SK-N-MC (cell line): Measurements from ENCODE around the gene TUBB4B.
A peak's percentile ranks its signal among the peaks of the same experiment; 100 is the strongest.

Experiments used
- DNase-seq: peaks from one replicate; pipeline ENCODE4 v3.0.0-alpha.2; 2011; ENCODE audit warnings: low read depth, low spot score
- H3K27ac ChIP-seq: fragments of 200-600 bp; sonication (generic); 2 replicates; pipeline ENCODE4 v1.5.1; 2016; ENCODE audit warnings: mixed run types
- H3K36me3 ChIP-seq: fragments of 200-600 bp; sonication (generic); 2 replicates; pipeline ENCODE4 v1.6.1; 2017; ENCODE audit warnings: antibody characterized with exemption, low read length, mixed read lengths; ENCODE audit not compliant: insufficient read depth
- H3K4me3 ChIP-seq: fragments of 200-600 bp; sonication (generic); 2 replicates; pipeline ENCODE4 v1.5.1; 2016
- H3K9ac ChIP-seq: fragments of 200-600 bp; sonication (generic); 2 replicates; pipeline ENCODE4 v1.8.0; 2017; ENCODE audit warnings: mixed run types, mixed read lengths; ENCODE audit not compliant: insufficient read length
- H3K9me3 ChIP-seq: fragments of 200-600 bp; sonication (generic); 2 replicates; pipeline ENCODE4 v1.6.1; 2017; ENCODE audit warnings: low read depth, mild to moderate bottlenecking, antibody characterized with exemption, low read length, moderate library complexity, mixed read lengths
- EZH2 ChIP-seq: fragments of 200-600 bp; sonication (generic); IDR thresholded peaks from one replicate; pipeline ENCODE4 v1.6.1; 2017; ENCODE audit warnings: antibody characterized with exemption
- FOXP2 ChIP-seq: optimal IDR thresholded peaks from 2 replicates; pipeline ENCODE3; 2011; ENCODE audit warnings: mild to moderate bottlenecking, moderate library complexity; ENCODE audit not compliant: insufficient read depth; ENCODE audit errors: extremely low read length, control extremely low read depth
- POLR2AphosphoS5 ChIP-seq: IDR thresholded peaks from 2 replicates; pipeline ENCODE4 v1.6.1; 2012; ENCODE audit warnings: mild to moderate bottlenecking, low read depth, low read length, borderline replicate concordance

TUBB4B gene

DNA sequence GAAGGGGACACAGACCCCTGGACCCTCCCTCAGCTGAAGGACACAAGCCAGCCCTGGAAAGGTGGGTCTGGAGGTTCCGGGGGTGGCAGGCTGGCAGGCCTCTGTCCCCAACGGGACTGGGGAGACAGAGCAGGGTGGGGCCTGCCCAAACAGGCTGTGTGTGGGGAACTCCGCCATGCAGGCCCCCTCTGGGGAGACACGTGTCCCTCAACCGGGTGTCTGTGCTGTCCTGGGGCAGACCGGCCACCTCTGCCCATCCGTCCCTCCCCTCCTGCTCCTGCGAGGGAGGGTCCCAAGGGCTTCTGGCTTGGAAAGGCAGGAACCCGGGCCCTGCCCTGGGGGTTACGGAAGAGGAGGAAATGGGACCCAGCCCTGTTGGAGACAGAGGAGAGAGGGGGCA is 9.0 kb upstream of the TUBB4B start:
- no peak overlapping the region for H3K9ac ChIP-seq

DNA sequence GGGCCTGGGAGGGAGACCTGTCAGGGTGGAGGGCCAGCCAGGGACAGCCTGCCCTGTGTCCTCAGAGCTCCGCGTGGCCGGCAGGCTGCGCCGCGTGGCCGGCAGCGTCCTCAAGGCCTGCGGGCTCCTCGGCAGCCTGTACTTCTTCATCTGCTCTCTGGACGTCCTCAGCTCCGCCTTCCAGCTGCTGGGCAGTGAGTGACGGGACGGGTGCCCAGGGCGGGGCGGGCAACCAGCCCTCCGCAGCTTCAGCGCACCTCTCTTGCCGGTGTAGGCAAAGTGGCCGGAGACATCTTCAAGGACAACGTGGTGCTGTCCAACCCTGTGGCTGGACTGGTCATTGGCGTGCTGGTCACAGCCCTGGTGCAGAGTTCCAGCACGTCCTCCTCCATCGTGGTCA is 8.6 kb upstream of the TUBB4B start:
- no peaks in the 10 kb centered on the region for H3K9me3 ChIP-seq
- H3K27ac ChIP-seq: no peak overlapping the region
- no peak for TF ChIP-seq FOXP2
- no peak for TF ChIP-seq EZH2
- no peak for TF ChIP-seq POLR2AphosphoS5
- H3K4me3 ChIP-seq: no peak overlapping the region
- H3K36me3 ChIP-seq: no peaks in the 10 kb centered on the region
- no peak overlapping the region for H3K9ac ChIP-seq
- no peak for DNase-seq

More for the DNA sequence above, 9.0 kb upstream of the TUBB4B start:
- H3K27ac ChIP-seq: no peak overlapping the region
- no peak overlapping the region for H3K4me3 ChIP-seq
- no peak for TF ChIP-seq EZH2
- TF ChIP-seq POLR2AphosphoS5: no peak
- no peak for TF ChIP-seq FOXP2
- no peaks in the 10 kb centered on the region for H3K36me3 ChIP-seq
- DNase-seq: no peak
- H3K9me3 ChIP-seq: no peaks in the 10 kb centered on the region

DNA sequence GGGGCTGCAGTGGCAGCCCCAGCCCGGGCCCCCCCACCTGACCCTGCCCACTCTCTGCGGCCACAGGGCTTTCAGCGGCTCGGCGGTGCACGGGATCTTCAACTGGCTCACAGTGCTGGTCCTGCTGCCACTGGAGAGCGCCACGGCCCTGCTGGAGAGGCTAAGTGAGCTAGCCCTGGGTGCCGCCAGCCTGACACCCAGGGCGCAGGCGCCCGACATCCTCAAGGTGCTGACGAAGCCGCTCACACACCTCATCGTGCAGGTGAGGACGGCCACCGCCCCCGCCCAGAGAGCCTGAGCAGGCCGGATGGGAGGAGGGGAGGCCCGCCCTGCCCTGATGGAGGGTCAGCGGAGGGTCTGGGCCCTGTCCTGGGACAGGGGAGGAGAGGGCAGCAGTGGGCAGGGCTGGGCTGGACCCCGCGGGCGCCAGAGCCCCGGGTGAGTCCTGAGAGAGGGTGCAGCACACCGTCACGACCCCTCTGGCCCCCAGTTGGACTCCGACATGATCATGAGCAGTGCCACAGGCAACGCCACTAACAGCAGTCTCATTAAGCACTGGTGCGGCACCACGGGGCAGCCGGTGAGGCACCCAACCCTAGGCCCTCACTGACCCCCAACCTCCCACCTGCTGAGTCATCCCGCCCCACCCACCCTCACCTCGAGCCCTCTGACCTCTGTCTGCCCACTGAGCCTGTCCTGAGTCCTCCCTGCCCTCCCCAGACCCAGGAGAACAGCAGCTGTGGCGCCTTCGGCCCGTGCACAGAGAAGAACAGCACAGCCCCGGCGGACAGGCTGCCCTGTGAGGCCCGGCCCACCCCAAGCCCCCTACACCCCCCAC is 7.7 kb upstream of the TUBB4B start:
- DNase-seq: no peak
- TF ChIP-seq POLR2AphosphoS5: no peak
- TF ChIP-seq FOXP2: no peak
- no peak for TF ChIP-seq EZH2
- Histone ChIP-seq H3K9me3 (no peaks in the 10 kb centered on the region), H3K9ac (no peak overlapping the region), H3K27ac (no peak overlapping the region), H3K4me3 (no peak overlapping the region), H3K36me3 (no peaks in the 10 kb centered on the region)

DNA sequence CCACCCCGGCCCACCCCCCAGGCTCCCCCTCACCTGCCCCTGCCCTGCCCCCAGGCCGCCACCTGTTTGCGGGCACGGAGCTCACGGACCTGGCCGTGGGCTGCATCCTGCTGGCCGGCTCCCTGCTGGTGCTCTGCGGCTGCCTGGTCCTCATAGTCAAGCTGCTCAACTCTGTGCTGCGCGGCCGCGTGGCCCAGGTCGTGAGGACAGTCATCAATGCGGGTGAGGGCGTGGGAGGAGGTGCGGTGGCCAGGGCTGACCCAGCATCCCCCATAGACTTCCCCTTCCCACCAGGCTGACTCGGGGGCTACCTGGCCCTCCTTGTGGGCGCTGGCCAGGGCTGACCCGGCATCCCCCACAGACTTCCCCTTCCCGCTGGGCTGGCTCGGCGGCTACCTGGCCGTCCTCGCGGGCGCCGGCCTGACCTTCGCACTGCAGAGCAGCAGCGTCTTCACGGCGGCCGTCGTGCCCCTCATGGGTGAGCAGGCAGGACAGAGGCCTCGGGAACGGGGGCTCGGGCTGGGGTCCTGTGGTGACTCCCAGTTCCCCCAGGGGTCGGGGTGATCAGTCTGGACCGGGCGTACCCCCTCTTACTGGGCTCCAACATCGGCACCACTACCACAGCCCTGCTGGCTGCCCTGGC is 6.9 kb upstream of the TUBB4B start:
- H3K9me3 ChIP-seq: no peaks in the 10 kb centered on the region
- no peak for TF ChIP-seq POLR2AphosphoS5
- no peak for TF ChIP-seq EZH2
- TF ChIP-seq FOXP2: no peak
- H3K36me3 ChIP-seq: no peaks in the 10 kb centered on the region
- H3K9ac ChIP-seq: no peak overlapping the region
- no peak for DNase-seq
- H3K27ac ChIP-seq: no peak overlapping the region
- H3K4me3 ChIP-seq: no peak overlapping the region

DNA sequence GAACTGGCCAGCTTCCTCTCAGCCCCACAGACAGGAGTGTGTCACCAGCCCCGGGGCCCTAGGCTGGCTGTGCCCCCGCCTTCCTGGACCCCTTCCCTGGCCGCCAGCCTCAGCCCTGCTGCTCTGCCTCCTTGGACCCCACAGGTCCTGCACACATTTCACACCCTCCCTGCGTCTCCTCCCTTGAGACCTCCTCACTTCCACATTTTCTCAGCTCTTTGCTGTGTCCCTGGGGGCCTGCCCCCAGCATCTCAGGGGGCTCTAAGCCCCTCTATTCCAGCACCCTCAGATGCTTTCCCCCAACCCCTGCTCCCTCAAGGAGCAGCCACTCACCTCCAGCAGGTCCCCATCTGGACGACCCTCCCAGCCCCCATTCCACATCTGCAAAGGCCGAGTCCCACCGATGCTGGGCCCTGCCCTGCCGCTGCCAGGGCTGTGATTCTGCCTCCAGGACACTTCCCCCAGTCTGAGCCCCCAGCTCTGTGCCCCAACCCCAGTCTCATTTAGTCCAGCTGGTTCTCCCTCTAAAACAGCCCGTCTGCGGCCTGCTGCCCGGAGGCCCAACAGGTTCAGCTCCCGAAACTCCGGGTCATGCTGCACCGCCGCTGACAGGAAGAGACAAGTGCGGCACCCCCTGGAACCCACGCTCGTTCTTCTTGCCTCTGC is 6.2 kb upstream of the TUBB4B start:
- Histone ChIP-seq H3K9me3 (no peaks in the 10 kb centered on the region), H3K27ac (no peak overlapping the region), H3K36me3 (no peaks in the 10 kb centered on the region), H3K9ac (no peak overlapping the region), H3K4me3 (no peak overlapping the region)
- no peak for DNase-seq
- no peak for TF ChIP-seq POLR2AphosphoS5
- TF ChIP-seq FOXP2: no peak
- TF ChIP-seq EZH2: no peak

DNA sequence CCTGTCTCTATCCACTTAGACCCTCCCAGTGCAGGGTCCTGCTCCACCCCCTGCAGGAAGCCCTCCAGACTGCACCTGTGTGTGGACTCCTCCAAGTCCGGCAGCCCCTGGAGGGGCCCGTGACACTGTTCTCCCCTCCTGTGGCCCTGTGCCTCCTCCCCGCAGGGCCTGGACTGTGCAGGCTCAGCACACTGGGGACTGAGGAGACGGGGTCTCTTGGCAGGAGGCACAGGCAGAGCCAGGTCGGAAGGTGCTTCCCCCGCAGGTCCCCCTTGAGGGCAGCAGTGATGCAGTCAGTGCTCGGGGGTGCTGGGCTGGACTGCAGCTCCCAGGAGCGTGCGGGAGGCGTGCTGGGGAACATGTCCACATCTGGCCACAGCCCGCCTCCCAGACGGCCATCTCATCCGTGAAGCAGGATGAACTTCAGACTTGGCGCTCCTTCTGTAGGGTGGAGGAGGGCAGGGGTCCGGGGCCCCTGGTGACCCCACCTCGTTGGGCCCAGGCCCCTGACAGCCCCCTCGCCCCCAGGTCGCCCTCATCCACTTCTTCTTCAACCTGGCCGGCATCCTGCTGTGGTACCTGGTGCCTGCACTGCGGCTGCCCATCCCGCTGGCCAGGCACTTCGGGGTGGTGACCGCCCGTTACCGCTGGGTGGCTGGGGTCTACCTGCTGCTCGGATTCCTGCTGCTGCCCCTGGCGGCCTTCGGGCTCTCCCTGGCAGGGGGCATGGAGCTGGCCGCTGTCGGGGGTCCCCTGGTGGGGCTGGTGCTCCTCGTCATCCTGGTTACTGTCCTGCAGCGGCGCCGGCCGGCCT is 5.5 kb upstream of the TUBB4B start:
- Histone ChIP-seq H3K36me3 (no peaks in the 10 kb centered on the region), H3K27ac (no peak overlapping the region), H3K9me3 (no peaks in the 10 kb centered on the region), H3K4me3 (peak overlapping the region; percentile 49; the same call in 1 of the 2 replicates), H3K9ac (no peak overlapping the region)
- TF ChIP-seq POLR2AphosphoS5: no peak
- no peak for TF ChIP-seq FOXP2
- TF ChIP-seq EZH2: no peak
- DNase-seq: no peak

DNA sequence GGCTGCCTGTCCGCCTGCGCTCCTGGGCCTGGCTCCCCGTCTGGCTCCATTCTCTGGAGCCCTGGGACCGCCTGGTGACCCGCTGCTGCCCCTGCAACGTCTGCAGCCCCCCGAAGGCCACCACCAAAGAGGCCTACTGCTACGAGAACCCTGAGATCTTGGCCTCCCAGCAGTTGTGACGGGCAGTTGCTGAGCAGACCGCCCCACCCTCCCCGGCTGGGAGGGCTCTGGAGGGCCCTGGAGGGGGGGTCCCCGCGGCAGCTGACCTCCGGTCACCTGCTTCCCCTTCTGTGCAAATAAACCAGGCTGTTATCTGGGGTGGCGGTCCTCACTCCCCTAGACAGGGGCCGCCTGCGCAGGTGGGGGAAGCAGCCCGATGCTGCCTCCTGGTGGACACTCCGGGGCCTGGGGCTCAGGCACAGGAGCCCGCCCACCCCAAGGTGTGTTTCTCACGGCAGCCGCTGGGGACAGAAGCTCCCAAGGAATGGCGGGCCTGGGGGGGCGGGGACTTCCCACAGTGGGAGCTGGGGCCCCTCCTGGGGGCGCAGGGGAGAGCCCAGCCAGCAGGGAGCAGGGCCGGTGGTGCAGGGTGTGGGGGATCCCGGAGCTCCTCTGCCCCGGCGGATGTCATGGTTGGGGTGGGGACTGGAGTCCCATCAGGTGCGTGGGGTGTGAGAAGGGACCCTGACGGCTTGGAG is 4.7 kb upstream of the TUBB4B start:
- H3K27ac ChIP-seq: no peak overlapping the region
- no peak for TF ChIP-seq EZH2
- TF ChIP-seq POLR2AphosphoS5: no peak
- TF ChIP-seq FOXP2: no peak
- H3K4me3 ChIP-seq: peak overlapping the region; percentile 49
- H3K9ac ChIP-seq: no peak overlapping the region
- no peaks in the 10 kb centered on the region for H3K9me3 ChIP-seq
- H3K36me3 ChIP-seq: no peaks in the 10 kb centered on the region
- no peak for DNase-seq

DNA sequence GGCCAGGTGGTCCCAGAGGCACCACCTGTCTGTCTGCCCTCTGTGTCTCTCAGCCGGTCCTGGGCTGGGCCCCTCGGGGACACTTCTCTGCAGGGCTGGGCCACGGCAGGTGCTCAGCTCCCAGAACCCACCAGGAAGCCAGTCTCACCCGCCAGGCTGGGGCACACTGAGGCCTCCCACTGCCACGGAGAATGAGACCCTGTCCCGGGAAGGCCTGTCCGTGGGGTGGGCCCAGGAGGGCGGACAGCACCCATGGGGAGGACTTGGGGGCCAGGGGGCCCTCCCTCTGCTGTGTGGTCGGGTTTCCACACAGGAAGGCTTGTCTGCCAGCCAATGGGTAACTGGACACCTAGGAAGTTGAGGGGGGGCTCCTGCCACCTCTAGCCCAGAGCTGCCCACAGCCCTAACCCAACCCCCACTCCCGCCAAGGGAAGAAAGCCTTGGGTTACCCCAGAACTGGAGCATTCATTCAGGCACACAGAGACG is 4.1 kb upstream of the TUBB4B start:
- H3K9me3 ChIP-seq: no peaks in the 10 kb centered on the region
- H3K36me3 ChIP-seq: peaks cover 3% of the 10 kb centered on the region
- no peak overlapping the region for H3K27ac ChIP-seq
- no peak for DNase-seq
- no peak overlapping the region for H3K9ac ChIP-seq
- peak overlapping the region; percentile 31 for H3K4me3 ChIP-seq
- TF ChIP-seq POLR2AphosphoS5 (no peak), FOXP2 (no peak), EZH2 (no peak)
